Upper lobe of left lung (tissue), 6 donors: Measurements from ENCODE around the gene RANBP3L. TPM values are rescaled to one million over a fixed set of nuclear protein-coding genes. Genes with fewer than 3 reads are reported as not detected.

Experiments used
- ATAC-seq, 2 donors: fragments of 200-7000 bp; cut with Tn5 transposase; one replicate each; pipeline ENCODE4 v1.9.1; 2022; ENCODE audit warnings: mild to moderate bottlenecking in 2 of 2, moderate library complexity in 2 of 2; ENCODE audit not compliant: low FRiP score in 2 of 2
- DNase-seq, 2 donors: peaks; one replicate each; pipeline ENCODE4 v3.0.0-alpha.2; 2019 to 2020
- H3K27ac ChIP-seq, 4 donors: fragments of 200-600 bp; sonication (generic); one replicate each; pipeline ENCODE4 v1.5.1; 2016 to 2019
- H3K27me3 ChIP-seq, 4 donors: fragments of 200-600 bp; sonication (generic); one replicate each; pipeline ENCODE4 v1.5.1; 2017 to 2019
- H3K36me3 ChIP-seq, 4 donors: fragments of 200-600 bp; sonication (generic); one replicate each; pipeline ENCODE4 v1.5.1; 2016 to 2019
- H3K4me1 ChIP-seq, 4 donors: fragments of 200-600 bp; sonication (generic); one replicate each; pipeline ENCODE4 v1.5.1; 2018 to 2019
- H3K4me3 ChIP-seq, 4 donors: fragments of 200-600 bp; sonication (generic); one replicate each; pipeline ENCODE4 v1.5.1; 2017 to 2019; ENCODE audit warnings: mild to moderate bottlenecking in 2 of 4, moderate library complexity in 1 of 4
- H3K9me3 ChIP-seq, 4 donors: fragments of 200-600 bp; sonication (generic); one replicate each; pipeline ENCODE4 v1.5.1; 2018 to 2019
- CTCF ChIP-seq, 6 experiments: fragments of 450-650 bp in 4 of 6; fragments of 200-600 bp in 2 of 6; sonication (generic) in 2 of 6; IDR thresholded peaks; one replicate each; pipeline ENCODE4 v1.5.1; 2016 to 2019; ENCODE audit warnings: antibody characterized with exemption in 6 of 6
- EP300 ChIP-seq, 4 donors: sonication (generic); formaldehyde crosslinking; IDR thresholded peaks; one replicate each; pipeline ENCODE4 v1.5.1; 2017; ENCODE audit warnings: antibody characterized with exemption in 4 of 4, control low read depth in 2 of 4
- POLR2A ChIP-seq, 4 donors: fragments of 450-650 bp; IDR thresholded peaks; one replicate each; pipeline ENCODE4 v1.5.1; 2016 to 2017; ENCODE audit warnings: antibody characterized with exemption in 4 of 4, mild to moderate bottlenecking in 2 of 4
- POLR2AphosphoS5 ChIP-seq, 2 donors: sonication (generic); formaldehyde crosslinking; IDR thresholded peaks; one replicate each; pipeline ENCODE4 v1.5.1; 2017; ENCODE audit warnings: antibody characterized with exemption in 2 of 2
- WGBS, 2 donors: methylation state at CpG; one replicate each; pipeline ENCODE4 v1.1.5; 2017 to 2018; 5-methylcytosine and 5-hydroxymethylcytosine counted together
- total RNA-seq, 6 donors: library from RNA; depleted of rRNA in 4 of 6; stranded (reverse); fragments of >200 nt in 4 of 6; gene quantifications; one replicate each; pipeline versions ENCODE4 v1.1.0 to v1.2.1, GENCODE V29; 2016 to 2021
- donor health status: DM: no; HTN: no; CAD: no; lungs with moderate emphysema.
- donor health status: DM: no; HTN: yes; CAD: no; lungs with severe emphysema.

RANBP3L gene
- total RNA-seq, 6 donors from 2014 or later, result 1.1 to 4.6 (median 2.8) TPM

- DNase-seq (peak in 1 of 2 donors; percentile 33), ATAC-seq (no peak)
- Histone ChIP-seq H3K9me3 (no peaks in the 10 kb centered on the region), H3K4me3 (peak overlapping the region; percentile 55 to 92 (median 80)), H3K27me3 (no peaks in the 10 kb centered on the region), H3K36me3 (no peaks in the 10 kb centered on the region), H3K4me1 (peaks cover 30 to 37% (median 35%) of the 10 kb centered on the region in 4 donors), H3K27ac (peak overlapping the region; percentile 93 to 95 (median 94))
- 62 to 64% methylated on average over 24 of the region's 24 CpGs for WGBS, 2 donors
- TF ChIP-seq EP300 (IDR thresholded peaks at IDR 0.05), result no peak
- TF ChIP-seq POLR2A (IDR thresholded peaks at IDR 0.05), result no peak
- no peak for TF ChIP-seq CTCF (IDR thresholded peaks at IDR 0.05)
- TF ChIP-seq POLR2AphosphoS5 (IDR thresholded peaks at IDR 0.05), result no peak
These were observed 58.9 kb downstream of the RANBP3L start for GRCh38 chr5:36242534-36243485.

GRCh38 chr5:36241631-36242533 is 59.8 kb downstream of the RANBP3L start, which contains the start of gene NADK2:
Gene NADK2, minus strand, starts transcription at chr5:36241925. Its CDS starts 127 bp downstream, at chr5:36241798.
- peak; percentile 95 to 99 for DNase-seq
- peak in 3 of 4 donors; percentile 36 to 88 (median 81) for TF ChIP-seq POLR2A (IDR thresholded peaks at IDR 0.05)
- peak; percentile 55 to 83 (median 78) for TF ChIP-seq CTCF (IDR thresholded peaks at IDR 0.05)
- peak; percentile 72 to 95 for TF ChIP-seq POLR2AphosphoS5 (IDR thresholded peaks at IDR 0.05)
- TF ChIP-seq EP300 (IDR thresholded peaks at IDR 0.05), result peak in 2 of 4 donors; percentile 15 to 66
- H3K4me1 ChIP-seq, result peaks cover 30 to 39% (median 37%) of the 10 kb centered on the region in 4 donors
- no peaks in the 10 kb centered on the region for H3K27me3 ChIP-seq
- 0 to 1% methylated on average over 24 to 84 of the region's 100 CpGs for WGBS, 2 donors
- peak within 1 kb of the TSS; percentile 72 to 92 (median 88) for H3K4me3 ChIP-seq
- no peaks in the 10 kb centered on the region for H3K36me3 ChIP-seq
- peak; percentile 96 to 98 for ATAC-seq
- H3K27ac ChIP-seq, result peak within 1 kb of the TSS; percentile 93 to 95 (median 94)
- H3K9me3 ChIP-seq, result no peaks in the 10 kb centered on the region

- H3K4me1 ChIP-seq, result peaks cover 30 to 39% (median 37%) of the 10 kb centered on the region in 4 donors
- TF ChIP-seq EP300 (IDR thresholded peaks at IDR 0.05) (no peak), CTCF (IDR thresholded peaks at IDR 0.05) (no peak), POLR2AphosphoS5 (IDR thresholded peaks at IDR 0.05) (peak in 1 of 2 donors; percentile 31), POLR2A (IDR thresholded peaks at IDR 0.05) (peak in 1 of 4 donors; percentile 15)
- peak overlapping the region; percentile 72 to 92 (median 88) for H3K4me3 ChIP-seq
- H3K9me3 ChIP-seq, result no peaks in the 10 kb centered on the region
- DNase-seq (peak; percentile 61 to 90), ATAC-seq (peak; percentile 66 to 70)
- H3K27ac ChIP-seq, result peak overlapping the region; percentile 93 to 95 (median 94)
- no peaks in the 10 kb centered on the region for H3K27me3 ChIP-seq
- no peaks in the 10 kb centered on the region for H3K36me3 ChIP-seq
- WGBS, 2 donors, result 1 to 3% methylated on average over 23 to 34 of the region's 61 CpGs
These were observed 60.7 kb downstream of the RANBP3L start for GRCh38 chr5:36240779-36241630.
